Measurements from ENCODE around the gene CORIN. TPM values are rescaled to one million over a fixed set of nuclear protein-coding genes. Genes with fewer than 3 reads are reported as not detected.

The CORIN gene
- total and polyA plus RNA-seq, 2 of the 4 experiments (the other 2 are of a cell fraction), result 20.3 to 24.7 TPM

DNA sequence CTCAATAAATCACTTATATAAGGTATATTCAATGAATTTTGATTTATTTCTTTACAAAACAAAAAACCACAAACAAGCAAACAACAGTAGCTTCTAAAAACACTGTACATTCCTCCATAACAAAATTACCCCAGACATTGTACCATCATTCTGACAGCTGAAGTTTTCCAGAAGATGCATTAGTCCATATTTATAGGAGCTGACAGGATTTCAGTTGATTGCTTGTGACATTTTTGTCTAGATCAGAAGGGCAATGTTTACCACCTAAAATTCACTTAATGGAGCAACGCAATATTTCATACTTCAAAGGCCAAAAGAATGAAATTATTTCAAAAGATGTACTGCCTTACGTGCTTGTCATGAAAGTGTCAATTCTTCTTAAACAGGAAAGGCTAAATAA, 185.8 kb downstream of the CORIN start:
- intact Hi-C loops (cut with micrococcal nuclease), result no loop called here
- no TSS peak for BruUV-seq (replicated peaks)
- no peak overlapping the region for H2BK120ac ChIP-seq (ENCODE audit: low read depth, low read length)
- no peaks in the 10 kb centered on the region for H3K9me3 ChIP-seq (ENCODE audit: control insufficient read depth, insufficient read depth, low read length)
- no peak overlapping the region for H3K4me2 ChIP-seq (ENCODE audit: low read depth, low read length)
- H3K14ac ChIP-seq (replicated peaks; ENCODE audit: low read depth, low read length), result no peak overlapping the region
- H4K91ac ChIP-seq (ENCODE audit: insufficient read depth, low read depth, low read length), result no peak overlapping the region
- no peak overlapping the region for H3K23ac ChIP-seq (ENCODE audit: low read depth, low read length)
- no peaks in the 10 kb centered on the region for H3K79me1 ChIP-seq (ENCODE audit: low read depth in 1 of 2, low read length in 2 of 2)
- H3K4me1 ChIP-seq (ENCODE audit: control insufficient read depth, insufficient read depth, low read length), result no peaks in the 10 kb centered on the region
- ChIA-PET CTCF (no interaction called here), POLR2A (ENCODE audit: unreplicated experiment) (no interaction called here)
- H4K8ac ChIP-seq (ENCODE audit: low read depth in 2 of 2, low read length in 2 of 2), result no peak overlapping the region
- H2BK5ac ChIP-seq (ENCODE audit: low read depth, low read length, poor library complexity, severe bottlenecking), result no peak overlapping the region
- no peak overlapping the region for H3K9ac ChIP-seq (ENCODE audit: low read depth, low read length)
- dilution Hi-C loops (cut with HindIII; ENCODE audit: low sequenced_read_pairs, unreplicated experiment), result no loop called here
- no peaks in the 10 kb centered on the region for H3K36me3 ChIP-seq (ENCODE audit: control insufficient read depth, insufficient read depth, low read length)
- no peak overlapping the region for H4K5ac ChIP-seq (ENCODE audit: low read depth, low read length)
- H3K4ac ChIP-seq (ENCODE audit: low read depth, low read length), result no peak overlapping the region
- H3K9me1 ChIP-seq (ENCODE audit: insufficient read depth, low read length), result no peaks in the 10 kb centered on the region
- no peak overlapping the region for H3K18ac ChIP-seq (ENCODE audit: low read depth, low read length)
- no peak overlapping the region for H3K56ac ChIP-seq (ENCODE audit: extremely low read depth, insufficient read depth, low read length)
- no peak for ATAC-seq (ENCODE audit: low read depth)
- no peak overlapping the region for H2BK15ac ChIP-seq (ENCODE audit: low read depth, low read length)
- DNase-seq, result no peak
- no peaks in the 10 kb centered on the region for H4K20me1 ChIP-seq (ENCODE audit: insufficient read depth, low read length)
- in situ Hi-C loops (cut with MboI; ENCODE audit: low sequenced_read_pairs), result no loop called here
- H2AFZ ChIP-seq (replicated peaks; ENCODE audit: low read length, poor library complexity), result no peak overlapping the region
- no peak overlapping the region for H2AK5ac ChIP-seq (ENCODE audit: low read depth, low read length)
- WGBS, 2 experiments (ENCODE audit: extremely low coverage in 2 of 2, insufficient read length in 1 of 2), result no CpG with 5 or more reads among the region's 2 CpGs
- H2AK9ac ChIP-seq (replicated peaks; ENCODE audit: low read depth, low read length, poor library complexity), result no peak overlapping the region
- TF ChIP-seq RAD21 (IDR thresholded peaks at IDR 0.05; ENCODE audit: low read length) (no peak), RFX5 (IDR thresholded peaks at IDR 0.05; ENCODE audit: low read depth, low read length) (no peak), BHLHE40 (IDR thresholded peaks at IDR 0.05; ENCODE audit: low read depth, low read length) (no peak), RCOR1 (IDR thresholded peaks at IDR 0.05; ENCODE audit: insufficient replicate concordance, low read length) (no peak)
- H3K27me3 ChIP-seq (ENCODE audit: control insufficient read depth, insufficient read depth, low read length), result peaks cover 10% of the 10 kb centered on the region
- no peak overlapping the region for H3K4me3 ChIP-seq (ENCODE audit: insufficient read depth, low read depth, low read length)
- H2BK20ac ChIP-seq (ENCODE audit: low read depth, low read length), result no peak overlapping the region
- H3K27ac ChIP-seq (ENCODE audit: insufficient read depth, low read length), result no peak overlapping the region
